ENCODE measurements around the gene FBXW12.

DNA sequence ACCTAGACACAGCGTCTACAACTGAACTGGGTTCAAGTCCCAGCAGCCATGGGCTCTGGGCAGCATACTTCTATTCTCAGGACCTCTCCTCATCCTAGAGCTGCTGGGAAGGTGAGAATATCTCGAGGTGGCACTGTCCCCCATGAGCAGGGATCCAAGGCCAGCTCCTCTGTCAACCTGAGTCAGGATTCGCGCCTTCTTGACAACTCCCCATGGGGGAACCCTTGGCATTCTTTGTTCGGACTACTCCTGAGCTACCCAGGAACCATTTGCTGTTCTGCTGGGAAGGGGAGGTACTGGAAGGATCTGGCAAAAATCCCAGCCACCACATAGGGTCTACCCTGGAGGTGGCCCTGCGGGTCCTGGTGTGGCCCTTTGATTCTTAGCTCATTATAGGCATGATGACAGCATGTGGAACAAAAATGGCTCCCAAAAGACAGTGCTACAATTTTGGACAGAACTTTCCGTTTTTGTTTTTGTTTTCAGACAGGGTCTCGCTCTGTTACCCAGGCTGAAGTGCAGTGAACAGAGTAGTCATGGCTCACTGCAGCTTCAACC is 35.6 kb downstream of the FBXW12 start:
- TF ChIP-seq, protein P1, sequence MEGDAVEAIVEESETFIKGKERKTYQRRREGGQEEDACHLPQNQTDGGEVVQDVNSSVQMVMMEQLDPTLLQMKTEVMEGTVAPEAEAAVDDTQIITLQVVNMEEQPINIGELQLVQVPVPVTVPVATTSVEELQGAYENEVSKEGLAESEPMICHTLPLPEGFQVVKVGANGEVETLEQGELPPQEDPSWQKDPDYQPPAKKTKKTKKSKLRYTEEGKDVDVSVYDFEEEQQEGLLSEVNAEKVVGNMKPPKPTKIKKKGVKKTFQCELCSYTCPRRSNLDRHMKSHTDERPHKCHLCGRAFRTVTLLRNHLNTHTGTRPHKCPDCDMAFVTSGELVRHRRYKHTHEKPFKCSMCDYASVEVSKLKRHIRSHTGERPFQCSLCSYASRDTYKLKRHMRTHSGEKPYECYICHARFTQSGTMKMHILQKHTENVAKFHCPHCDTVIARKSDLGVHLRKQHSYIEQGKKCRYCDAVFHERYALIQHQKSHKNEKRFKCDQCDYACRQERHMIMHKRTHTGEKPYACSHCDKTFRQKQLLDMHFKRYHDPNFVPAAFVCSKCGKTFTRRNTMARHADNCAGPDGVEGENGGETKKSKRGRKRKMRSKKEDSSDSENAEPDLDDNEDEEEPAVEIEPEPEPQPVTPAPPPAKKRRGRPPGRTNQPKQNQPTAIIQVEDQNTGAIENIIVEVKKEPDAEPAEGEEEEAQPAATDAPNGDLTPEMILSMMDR (IDR thresholded peaks at IDR 0.05 in 4 of 5, conservative IDR thresholded peaks at IDR 0.05 in 1 of 5): no peak
- TF ChIP-seq POLR2A (IDR thresholded peaks at IDR 0.05): no peak
